GM13976 (cell line): ENCODE results near the gene SMURF1.
"Not testable (repeated sequence)": the region's sequence is repeated elsewhere in the genome, so short reads cannot be mapped to it uniquely, and the experiment has no call there.

ENCODE experiments used
- DNase-seq: peaks from one replicate; pipeline ENCODE4 v3.0.0; 2012; ENCODE audit warnings: low spot score
- CTCF ChIP-seq: IDR thresholded peaks from 2 replicates; pipeline ENCODE4 v1.5.1; 2012; ENCODE audit warnings: borderline replicate concordance, mild to moderate bottlenecking; ENCODE audit not compliant: insufficient read depth; ENCODE audit errors: extremely low read depth, missing control alignments, control extremely low read depth
- in situ Hi-C: fragments of 300-500 bp; cut with MboI; formaldehyde crosslinking; loops from one replicate; pipeline ENCODE4 v1.12.0; 2022; ENCODE audit warnings: low sequenced_read_pairs, mixed read lengths, inconsistent platforms; ENCODE audit not compliant: unreplicated experiment

SMURF1 gene

GRCh38 chr7:99108613-99109012 is 35.3 kb downstream of the SMURF1 start:
- in situ Hi-C loops: no loop called here
- TF ChIP-seq CTCF: no peak
- DNase-seq: no peak

- no peak for DNase-seq
- in situ Hi-C loops: no loop called here
- TF ChIP-seq CTCF: no peak
Observed at GRCh38 chr7:99106821-99107241, 37.1 kb downstream of the SMURF1 start.

GRCh38 chr7:99106411-99106810 is 37.5 kb downstream of the SMURF1 start:
- in situ Hi-C loops: no loop called here
- no peak for TF ChIP-seq CTCF
- no peak for DNase-seq

GRCh38 chr7:99105756-99106155 is 38.2 kb downstream of the SMURF1 start:
- in situ Hi-C loops: no loop called here
- no peak for DNase-seq

GRCh38 chr7:99104631-99105030 is 39.3 kb downstream of the SMURF1 start:
- no peak for TF ChIP-seq CTCF
- no peak for DNase-seq

More at GRCh38 chr7:99105756-99106155, 38.2 kb downstream of the SMURF1 start:
- TF ChIP-seq CTCF: no peak

GRCh38 chr7:99103836-99104235 is 40.1 kb downstream of the SMURF1 start:
- DNase-seq, in situ Hi-C loops: not testable (repeated sequence)

More at GRCh38 chr7:99104631-99105030, 39.3 kb downstream of the SMURF1 start:
- in situ Hi-C loops: no loop called here

GRCh38 chr7:99102809-99103690 is 40.9 kb downstream of the SMURF1 start:
- DNase-seq: no peak
- in situ Hi-C loops: no loop called here
- no peak for TF ChIP-seq CTCF
